Stimulated activated CD8-positive, alpha-beta memory T cell treated with anti-CD3 and anti-CD28 coated beads, Interleukin-7, amount 100 ng/mL, for 1 hour (primary cell): ENCODE measurements around the gene CDSN.

Experiments
- DNase-seq, 2 donors: peaks; one replicate each; pipeline ENCODE4 v3.0.0-alpha.2; 2020; ENCODE audit warnings: low read depth in 2 of 2

CDSN gene

GRCh38 chr6:31115941-31116560 is 4.2 kb downstream of the CDSN start:
- DNase-seq = no peak

- DNase-seq = no peak
Observed at GRCh38 chr6:31114970-31115849, 5.0 kb downstream of the CDSN start.

- no peak for DNase-seq
Observed at GRCh38 chr6:31114541-31114878, 5.7 kb downstream of the CDSN start, which contains the start of gene PSORS1C1. PSORS1C1 (plus strand) TSS chr6:31114800; CDS start chr6:31129633, 14,833 bp downstream.

GRCh38 chr6:31113861-31114540 is 6.2 kb downstream of the CDSN start:
- DNase-seq = no peak

- DNase-seq = no peak
Observed at GRCh38 chr6:31112478-31112877, 7.8 kb downstream of the CDSN start, which contains the start of gene C6orf15. C6orf15 (minus strand) TSS chr6:31112575; CDS start chr6:31112555, 20 bp downstream.

GRCh38 chr6:31111712-31112111 is 8.5 kb downstream of the CDSN start:
- no peak for DNase-seq

GRCh38 chr6:31110825-31111582 is 9.2 kb downstream of the CDSN start:
- DNase-seq = no peak

GRCh38 chr6:31107052-31107451 is 13.2 kb downstream of the CDSN start:
- no peak for DNase-seq

- no peak for DNase-seq
Observed at GRCh38 chr6:31103136-31103535, 17.1 kb downstream of the CDSN start.

GRCh38 chr6:31098449-31098938 is 21.8 kb downstream of the CDSN start:
- DNase-seq = no peak

- DNase-seq = no peak
Observed at GRCh38 chr6:31096656-31097055, 23.6 kb downstream of the CDSN start.

GRCh38 chr6:31096215-31096614 is 24.0 kb downstream of the CDSN start:
- DNase-seq = no peak

- DNase-seq = peak in 1 of 2 donors; percentile 1
Observed at GRCh38 chr6:31094389-31094881, 25.8 kb downstream of the CDSN start.

GRCh38 chr6:31092769-31093505 is 27.3 kb downstream of the CDSN start:
- DNase-seq = no peak

- DNase-seq = no peak
Observed at GRCh38 chr6:31092238-31092637, 28.0 kb downstream of the CDSN start.

- DNase-seq = no peak
Observed at GRCh38 chr6:31091680-31092079, 28.6 kb downstream of the CDSN start.

GRCh38 chr6:31090973-31091364 is 29.3 kb downstream of the CDSN start:
- DNase-seq = no peak

- DNase-seq = no peak
Observed at GRCh38 chr6:31090275-31090972, 29.8 kb downstream of the CDSN start.

GRCh38 chr6:31087494-31088089 is 32.7 kb downstream of the CDSN start:
- DNase-seq = peak; percentile 69 to 89
